Measurements from ENCODE around the gene BCL6. TPM values are rescaled to one million over a fixed set of nuclear protein-coding genes. Genes with fewer than 3 reads are reported as not detected.

Gene BCL6
- total and polyA plus RNA-seq, 4 donors: 7.8 to 71.8 (median 13.3) TPM

DNA sequence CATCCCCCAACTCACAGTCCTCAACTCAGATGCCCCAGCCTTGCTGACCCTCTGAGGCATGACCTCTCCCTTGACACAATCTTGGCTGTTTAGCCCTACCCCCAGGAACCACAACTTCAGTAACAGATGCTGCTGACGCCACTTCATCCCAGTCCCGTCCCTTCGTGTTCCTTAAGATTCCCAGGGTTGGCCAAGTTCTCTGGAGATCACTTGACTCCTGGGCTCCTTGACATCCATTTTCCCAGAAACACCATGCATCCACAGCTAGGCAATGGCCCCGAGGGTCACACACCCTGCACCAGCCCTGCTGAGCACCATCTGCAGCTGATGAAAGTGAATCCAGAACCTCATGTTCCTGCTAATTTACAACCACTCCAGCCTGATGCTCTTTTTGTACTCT lies 49.8 kb downstream of the BCL6 start:
- 76% methylated on average over 4 of the region's 4 CpGs for WGBS
- H3K36me3 ChIP-seq (ENCODE audit: control insufficient read depth in 4 of 4, insufficient read depth in 3 of 4, low read depth in 1 of 4, low read length in 3 of 4): no peaks in the 10 kb centered on the region
- TF ChIP-seq NR2F2 (IDR thresholded peaks at IDR 0.05): peak; percentile 56
- peak; percentile 14 for TF ChIP-seq SP1 (IDR thresholded peaks at IDR 0.05)
- TF ChIP-seq, protein P1, sequence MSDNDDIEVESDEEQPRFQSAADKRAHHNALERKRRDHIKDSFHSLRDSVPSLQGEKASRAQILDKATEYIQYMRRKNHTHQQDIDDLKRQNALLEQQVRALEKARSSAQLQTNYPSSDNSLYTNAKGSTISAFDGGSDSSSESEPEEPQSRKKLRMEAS (IDR thresholded peaks at IDR 0.05): no peak
- H3K27me3 ChIP-seq (ENCODE audit: control insufficient read depth in 4 of 4, insufficient read depth in 4 of 4, low read length in 3 of 4): no peaks in the 10 kb centered on the region
- no peaks in the 10 kb centered on the region for H3K9me3 ChIP-seq (ENCODE audit: control insufficient read depth in 4 of 4, low read length in 3 of 4)
- DNase-seq (ENCODE audit: low spot score): no peak
- H3K4me3 ChIP-seq (ENCODE audit: low read depth in 1 of 3, low read length in 3 of 3): no peak overlapping the region
- H3K27ac ChIP-seq (ENCODE audit: low read depth in 1 of 2, low read length in 2 of 2): no peak overlapping the region
- H3K4me1 ChIP-seq (ENCODE audit: control insufficient read depth in 4 of 4, insufficient read depth in 4 of 4, low read length in 3 of 4): no peaks in the 10 kb centered on the region
- H3K9ac ChIP-seq (ENCODE audit: low read depth in 1 of 2, low read length in 2 of 2): no peak overlapping the region

DNA sequence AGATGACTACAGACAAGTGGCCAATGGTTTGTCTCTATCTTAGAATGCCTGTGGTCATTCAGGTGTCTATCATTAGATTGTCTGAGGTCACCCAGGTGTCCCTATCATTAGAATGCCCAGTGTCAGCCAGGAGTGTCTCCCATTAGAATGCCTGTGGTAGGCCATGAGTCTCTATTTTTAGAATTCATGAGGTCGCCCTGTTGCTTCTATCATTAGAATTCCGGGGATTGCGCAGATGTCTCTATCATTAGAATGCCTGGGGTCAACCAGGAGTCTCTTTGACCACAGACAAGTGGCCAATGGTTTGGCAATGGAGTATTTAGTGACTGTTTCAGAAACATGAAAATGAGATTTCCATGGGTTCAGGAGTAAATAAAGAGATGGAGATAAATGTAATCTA lies 50.5 kb downstream of the BCL6 start:
- Histone ChIP-seq H3K27ac (ENCODE audit: low read depth in 1 of 2, low read length in 2 of 2) (no peak overlapping the region), H3K9me3 (ENCODE audit: control insufficient read depth in 4 of 4, low read length in 3 of 4) (no peaks in the 10 kb centered on the region), H3K4me3 (ENCODE audit: low read depth in 1 of 3, low read length in 3 of 3) (no peak overlapping the region), H3K27me3 (ENCODE audit: control insufficient read depth in 4 of 4, insufficient read depth in 4 of 4, low read length in 3 of 4) (no peaks in the 10 kb centered on the region), H3K36me3 (ENCODE audit: control insufficient read depth in 4 of 4, insufficient read depth in 3 of 4, low read depth in 1 of 4, low read length in 3 of 4) (no peaks in the 10 kb centered on the region), H3K4me1 (ENCODE audit: control insufficient read depth in 4 of 4, insufficient read depth in 4 of 4, low read length in 3 of 4) (no peaks in the 10 kb centered on the region), H3K9ac (ENCODE audit: low read depth in 1 of 2, low read length in 2 of 2) (no peak overlapping the region)
- TF ChIP-seq, protein P2, sequence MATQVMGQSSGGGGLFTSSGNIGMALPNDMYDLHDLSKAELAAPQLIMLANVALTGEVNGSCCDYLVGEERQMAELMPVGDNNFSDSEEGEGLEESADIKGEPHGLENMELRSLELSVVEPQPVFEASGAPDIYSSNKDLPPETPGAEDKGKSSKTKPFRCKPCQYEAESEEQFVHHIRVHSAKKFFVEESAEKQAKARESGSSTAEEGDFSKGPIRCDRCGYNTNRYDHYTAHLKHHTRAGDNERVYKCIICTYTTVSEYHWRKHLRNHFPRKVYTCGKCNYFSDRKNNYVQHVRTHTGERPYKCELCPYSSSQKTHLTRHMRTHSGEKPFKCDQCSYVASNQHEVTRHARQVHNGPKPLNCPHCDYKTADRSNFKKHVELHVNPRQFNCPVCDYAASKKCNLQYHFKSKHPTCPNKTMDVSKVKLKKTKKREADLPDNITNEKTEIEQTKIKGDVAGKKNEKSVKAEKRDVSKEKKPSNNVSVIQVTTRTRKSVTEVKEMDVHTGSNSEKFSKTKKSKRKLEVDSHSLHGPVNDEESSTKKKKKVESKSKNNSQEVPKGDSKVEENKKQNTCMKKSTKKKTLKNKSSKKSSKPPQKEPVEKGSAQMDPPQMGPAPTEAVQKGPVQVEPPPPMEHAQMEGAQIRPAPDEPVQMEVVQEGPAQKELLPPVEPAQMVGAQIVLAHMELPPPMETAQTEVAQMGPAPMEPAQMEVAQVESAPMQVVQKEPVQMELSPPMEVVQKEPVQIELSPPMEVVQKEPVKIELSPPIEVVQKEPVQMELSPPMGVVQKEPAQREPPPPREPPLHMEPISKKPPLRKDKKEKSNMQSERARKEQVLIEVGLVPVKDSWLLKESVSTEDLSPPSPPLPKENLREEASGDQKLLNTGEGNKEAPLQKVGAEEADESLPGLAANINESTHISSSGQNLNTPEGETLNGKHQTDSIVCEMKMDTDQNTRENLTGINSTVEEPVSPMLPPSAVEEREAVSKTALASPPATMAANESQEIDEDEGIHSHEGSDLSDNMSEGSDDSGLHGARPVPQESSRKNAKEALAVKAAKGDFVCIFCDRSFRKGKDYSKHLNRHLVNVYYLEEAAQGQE (IDR thresholded peaks at IDR 0.05): no peak
- no peak for TF ChIP-seq HNF4A (conservative IDR thresholded peaks at IDR 0.05)
- DNase-seq (ENCODE audit: low spot score): no peak
- WGBS: 75% methylated on average over 3 of the region's 3 CpGs

DNA sequence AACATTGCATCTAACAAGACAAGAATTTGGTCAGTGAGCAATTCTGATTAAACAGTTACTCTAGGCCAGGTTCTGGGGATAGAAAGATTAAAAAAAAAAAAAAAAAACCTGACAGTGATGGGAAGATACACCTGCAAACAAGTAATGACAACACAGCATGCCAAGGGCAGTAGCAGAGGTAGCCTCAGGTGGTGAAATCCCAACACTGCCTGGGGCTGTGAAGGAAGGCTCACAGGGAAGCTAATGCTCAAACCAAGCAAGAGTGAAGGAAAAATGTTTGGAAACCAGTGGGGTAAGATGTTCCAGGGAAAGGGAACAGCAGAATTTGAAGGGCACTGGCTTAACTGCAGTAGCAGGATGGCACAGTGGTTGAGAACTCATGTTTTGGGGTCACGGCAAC lies 51.8 kb downstream of the BCL6 start:
- DNase-seq (ENCODE audit: low spot score): no peak
- 95% methylated on average over 1 of the region's 1 CpG for WGBS
- no peaks in the 10 kb centered on the region for H3K27me3 ChIP-seq (ENCODE audit: control insufficient read depth in 4 of 4, insufficient read depth in 4 of 4, low read length in 3 of 4)

More for the DNA sequence above, 51.8 kb downstream of the BCL6 start:
- Histone ChIP-seq H3K9ac (ENCODE audit: low read depth in 1 of 2, low read length in 2 of 2) (no peak overlapping the region), H3K27ac (ENCODE audit: low read depth in 1 of 2, low read length in 2 of 2) (no peak overlapping the region), H3K4me3 (ENCODE audit: low read depth in 1 of 3, low read length in 3 of 3) (no peak overlapping the region), H3K4me1 (ENCODE audit: control insufficient read depth in 4 of 4, insufficient read depth in 4 of 4, low read length in 3 of 4) (no peaks in the 10 kb centered on the region), H3K9me3 (ENCODE audit: control insufficient read depth in 4 of 4, low read length in 3 of 4) (no peaks in the 10 kb centered on the region), H3K36me3 (ENCODE audit: control insufficient read depth in 4 of 4, insufficient read depth in 3 of 4, low read depth in 1 of 4, low read length in 3 of 4) (no peaks in the 10 kb centered on the region)
- TF ChIP-seq EGR1 (IDR thresholded peaks at IDR 0.05; ENCODE audit: low read depth in 2 of 2) (no peak), SP1 (IDR thresholded peaks at IDR 0.05) (no peak)
- TF ChIP-seq, protein P3, sequence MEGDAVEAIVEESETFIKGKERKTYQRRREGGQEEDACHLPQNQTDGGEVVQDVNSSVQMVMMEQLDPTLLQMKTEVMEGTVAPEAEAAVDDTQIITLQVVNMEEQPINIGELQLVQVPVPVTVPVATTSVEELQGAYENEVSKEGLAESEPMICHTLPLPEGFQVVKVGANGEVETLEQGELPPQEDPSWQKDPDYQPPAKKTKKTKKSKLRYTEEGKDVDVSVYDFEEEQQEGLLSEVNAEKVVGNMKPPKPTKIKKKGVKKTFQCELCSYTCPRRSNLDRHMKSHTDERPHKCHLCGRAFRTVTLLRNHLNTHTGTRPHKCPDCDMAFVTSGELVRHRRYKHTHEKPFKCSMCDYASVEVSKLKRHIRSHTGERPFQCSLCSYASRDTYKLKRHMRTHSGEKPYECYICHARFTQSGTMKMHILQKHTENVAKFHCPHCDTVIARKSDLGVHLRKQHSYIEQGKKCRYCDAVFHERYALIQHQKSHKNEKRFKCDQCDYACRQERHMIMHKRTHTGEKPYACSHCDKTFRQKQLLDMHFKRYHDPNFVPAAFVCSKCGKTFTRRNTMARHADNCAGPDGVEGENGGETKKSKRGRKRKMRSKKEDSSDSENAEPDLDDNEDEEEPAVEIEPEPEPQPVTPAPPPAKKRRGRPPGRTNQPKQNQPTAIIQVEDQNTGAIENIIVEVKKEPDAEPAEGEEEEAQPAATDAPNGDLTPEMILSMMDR (IDR thresholded peaks at IDR 0.05; ENCODE audit: low read depth, low read length, missing input control): no peak

Measured in liver (tissue), 9 donors.